GM21576 (cell line): ENCODE measurements around the gene MCM6.
"Not testable (repeated sequence)": the region's sequence is repeated elsewhere in the genome, so short reads cannot be mapped to it uniquely, and the experiment has no call there.

ENCODE experiments used
- ATAC-seq: cut with Tn5 transposase; IDR thresholded peaks from one replicate; pipeline ENCODE4 v1.9.1; 2021; ENCODE audit warnings: mild to moderate bottlenecking, moderate library complexity; ENCODE audit not compliant: unreplicated experiment

MCM6 gene

DNA sequence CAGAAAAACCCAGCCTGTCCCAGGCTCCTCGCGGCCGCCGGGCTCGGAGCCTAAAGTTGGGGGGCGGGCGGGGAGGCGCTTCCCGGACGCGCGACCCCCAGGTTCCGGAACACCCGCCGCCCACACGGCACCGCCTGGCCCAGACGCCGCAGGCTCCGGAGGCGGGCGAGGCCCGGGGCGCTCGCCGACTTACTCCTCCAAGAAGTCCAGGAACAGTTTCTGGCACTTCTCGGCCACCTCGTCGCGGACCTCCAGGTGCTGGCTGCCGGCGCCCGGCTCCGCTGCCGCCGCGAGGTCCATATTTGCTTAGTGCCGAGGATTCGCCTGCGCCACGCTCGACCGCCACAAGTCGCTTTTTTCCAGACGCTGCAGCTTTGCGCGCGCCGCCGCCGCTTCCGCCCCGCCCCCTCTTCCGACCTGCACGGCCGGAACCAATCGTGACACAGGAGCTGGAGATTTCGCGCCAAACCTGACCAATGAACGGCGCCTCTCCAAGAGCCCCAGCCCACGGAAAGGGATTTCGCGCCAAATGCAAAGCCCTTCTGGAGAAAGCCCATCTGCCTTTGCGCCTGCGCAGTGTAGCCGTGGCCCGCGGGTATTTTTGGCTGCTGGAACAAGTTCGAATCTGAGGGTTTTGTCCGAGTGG lies at the start of gene MCM6:
Gene MCM6, minus strand, starts transcription at position 378 of the 646 bp plus-strand sequence. Its CDS starts 78 bp downstream, at position 300.
- ATAC-seq, result peak; percentile 92

DNA sequence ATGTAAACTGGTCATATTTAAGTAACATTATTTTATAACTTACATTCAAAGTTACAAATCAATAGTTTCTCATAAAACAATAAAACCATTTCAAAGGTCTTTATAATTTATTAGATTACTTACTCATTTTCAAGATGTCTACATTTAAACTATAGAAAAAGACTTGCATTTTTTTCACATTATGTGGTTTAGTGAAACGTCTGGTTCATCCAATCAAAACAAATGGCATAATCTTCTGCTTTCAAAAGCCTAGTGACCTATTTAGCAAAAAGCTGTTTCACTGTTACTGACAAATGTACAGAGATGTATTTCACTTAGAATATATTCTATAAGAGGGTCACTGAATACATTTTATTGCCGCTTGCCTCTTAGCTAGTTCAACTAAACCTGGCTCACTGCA lies 49.3 kb upstream of the MCM6 start:
- no peak for ATAC-seq

DNA sequence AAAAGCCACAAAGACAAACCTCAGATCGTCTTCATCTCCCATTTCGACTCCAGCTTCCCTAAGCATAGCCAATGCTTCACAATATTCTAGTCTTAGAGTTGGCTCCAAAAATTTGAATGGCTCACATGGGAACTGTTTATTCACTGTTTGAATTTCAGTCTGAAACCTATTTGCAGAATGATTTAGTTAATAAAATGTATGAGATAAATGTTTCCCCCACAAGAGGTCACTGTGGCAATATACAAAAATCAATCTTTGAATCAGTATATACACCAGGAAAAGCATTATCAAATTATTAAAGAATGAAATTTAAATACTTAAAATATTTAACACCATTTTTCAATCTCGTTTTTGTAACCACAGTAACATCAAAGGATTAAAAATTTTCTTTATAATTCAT lies 40.0 kb upstream of the MCM6 start:
- ATAC-seq, result peak; percentile 55

DNA sequence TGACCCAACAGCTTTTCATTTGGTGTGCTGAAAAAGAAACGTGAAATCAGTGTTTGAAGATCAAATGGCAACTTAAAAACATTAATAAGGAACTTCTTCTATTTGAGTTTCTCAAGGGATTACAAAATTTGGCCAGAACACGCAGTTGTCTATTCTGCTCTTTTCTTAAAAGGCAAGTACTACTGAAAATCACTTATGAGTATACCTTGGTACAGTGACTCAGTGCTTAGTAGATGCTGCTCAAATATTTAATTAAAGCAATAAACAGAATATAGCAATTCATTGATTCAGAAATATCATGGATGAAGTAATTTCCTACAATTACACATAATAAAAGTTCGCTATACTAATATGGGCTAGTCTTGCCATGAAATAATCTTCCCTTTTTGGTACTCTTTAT lies 38.2 kb upstream of the MCM6 start:
- ATAC-seq, result no peak

DNA sequence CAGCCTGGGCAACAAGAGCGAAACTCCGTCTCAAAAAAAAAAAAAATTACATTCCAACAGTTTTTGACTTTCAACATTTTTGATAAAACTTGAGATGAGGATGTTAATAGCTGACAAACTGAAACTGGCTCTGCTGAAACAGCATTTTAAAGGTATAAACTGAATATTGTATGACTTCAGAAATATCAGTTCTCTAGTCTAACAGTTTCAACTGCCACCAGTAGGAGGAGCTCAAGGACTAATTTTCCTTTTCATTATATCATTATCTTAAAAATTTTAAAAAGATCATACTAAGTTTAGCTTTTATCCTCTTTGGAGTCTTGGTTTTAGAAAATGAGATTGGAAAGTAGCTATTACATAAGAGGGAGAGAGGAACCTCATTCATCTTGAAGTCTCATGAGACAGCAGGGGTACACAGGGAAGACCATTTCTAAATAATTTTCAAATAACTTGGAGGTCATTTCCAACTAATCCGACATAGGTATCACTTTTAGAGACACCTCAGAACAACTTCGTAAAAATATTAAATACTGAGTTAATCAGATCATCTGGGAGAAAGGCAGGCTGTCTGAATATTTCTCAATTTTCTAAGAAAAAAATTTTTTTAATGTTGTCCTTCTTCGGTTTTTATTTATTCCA lies 37.6 kb upstream of the MCM6 start:
- no peak for ATAC-seq

DNA sequence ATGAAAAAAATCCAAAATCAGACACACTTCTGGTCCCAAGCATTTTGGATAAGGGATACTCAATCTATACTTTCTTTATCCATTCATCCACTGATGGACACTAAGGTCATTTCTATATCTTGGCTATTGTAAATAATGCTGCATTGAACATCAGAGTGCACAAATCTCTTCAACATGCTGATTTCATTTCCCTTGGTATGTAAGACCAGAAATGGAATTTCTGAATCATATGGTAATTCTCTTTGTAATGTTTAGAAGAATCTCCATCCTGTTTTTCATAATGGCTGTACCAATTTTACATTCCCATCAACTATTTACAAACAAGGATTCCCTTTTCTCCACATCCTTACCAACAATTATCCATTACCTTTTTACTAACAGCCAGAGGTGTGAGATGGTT lies 33.7 kb upstream of the MCM6 start:
- ATAC-seq, result no peak

DNA sequence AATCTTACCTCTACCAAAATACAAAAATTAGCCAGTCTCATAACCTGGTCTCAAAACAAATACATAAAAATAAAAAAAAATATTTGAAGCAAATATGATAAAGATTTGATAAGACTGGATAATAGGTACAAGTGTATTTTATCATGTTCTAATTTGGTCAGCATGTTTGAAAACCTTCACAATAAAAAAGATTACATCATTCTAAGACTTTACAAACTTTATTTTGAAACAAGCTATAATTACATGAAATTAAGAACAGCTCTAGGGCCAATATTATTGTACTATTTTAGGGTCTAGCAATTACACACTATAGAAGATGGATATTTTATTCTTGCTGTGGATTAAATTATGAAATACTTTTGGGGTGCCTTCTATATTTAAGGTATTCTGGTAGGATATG lies 29.4 kb upstream of the MCM6 start:
- ATAC-seq, result no peak

DNA sequence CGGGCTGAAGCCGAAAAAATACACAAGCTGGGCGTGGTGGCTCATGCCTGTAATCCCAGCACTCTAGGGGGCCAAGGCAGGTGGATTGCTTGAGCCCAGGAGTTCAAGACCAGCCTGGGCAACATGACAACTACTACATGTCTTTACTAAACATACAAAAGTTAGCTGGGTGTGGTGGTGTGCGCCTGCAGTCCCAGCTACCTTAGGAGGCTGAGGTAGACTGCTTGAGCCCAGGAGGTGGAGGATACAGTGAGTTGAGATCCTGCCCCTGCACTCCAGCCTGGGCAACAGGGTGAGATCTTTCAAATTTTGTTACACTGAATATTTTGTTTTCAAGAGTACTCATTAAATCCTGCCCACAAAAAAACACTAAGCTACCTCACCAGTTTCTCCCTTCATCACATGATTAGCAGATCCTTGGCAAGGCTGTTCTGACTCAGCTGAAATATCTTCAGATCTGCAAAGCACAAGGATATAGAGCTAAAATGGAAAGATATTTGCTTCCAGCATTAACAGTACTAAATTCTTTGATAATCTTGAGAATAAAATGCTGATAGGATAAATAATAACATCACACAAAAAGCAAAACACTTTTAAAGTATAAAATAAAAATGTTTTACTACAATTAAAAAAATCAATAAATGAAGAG lies 28.2 kb upstream of the MCM6 start:
- no peak for ATAC-seq

DNA sequence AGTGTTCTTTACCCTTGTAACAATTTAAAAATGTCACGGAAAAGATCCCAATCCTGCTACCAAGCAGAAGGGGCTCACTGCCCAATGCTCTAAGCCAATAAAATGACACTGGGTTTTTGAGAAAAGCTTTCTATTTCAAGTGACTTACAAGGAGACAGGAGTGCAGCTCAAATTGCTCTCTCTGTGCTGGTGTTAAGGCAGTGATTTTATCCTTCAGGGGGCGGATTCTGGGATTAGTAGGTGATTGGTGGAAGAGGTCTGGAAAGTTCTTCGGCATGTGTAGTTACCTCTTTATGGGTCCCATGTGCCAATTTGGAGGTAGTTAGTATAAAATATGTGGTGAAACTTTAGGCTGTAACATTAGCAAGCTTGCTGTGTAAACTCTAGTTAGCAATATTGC lies 27.4 kb upstream of the MCM6 start:
- ATAC-seq, result no peak

DNA sequence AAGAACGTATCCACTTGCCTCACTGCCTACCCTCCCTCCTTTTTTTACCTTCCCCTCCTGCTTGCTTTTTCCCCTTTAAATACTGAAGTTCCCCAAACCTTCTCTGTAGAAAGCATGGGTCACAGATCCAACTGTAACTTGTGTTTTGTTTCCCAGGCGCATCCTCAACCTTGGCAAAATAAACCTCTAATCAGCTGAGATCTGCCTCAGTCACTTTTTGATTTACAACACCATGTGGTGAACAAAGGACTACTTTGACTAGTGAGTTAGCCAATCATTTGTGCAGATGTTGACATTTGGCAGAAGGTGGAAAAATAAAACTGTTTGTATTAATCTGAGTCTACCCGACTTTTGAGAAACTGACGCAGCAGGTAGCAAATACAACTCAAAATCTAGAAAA lies 23.3 kb upstream of the MCM6 start:
- no peak for ATAC-seq

DNA sequence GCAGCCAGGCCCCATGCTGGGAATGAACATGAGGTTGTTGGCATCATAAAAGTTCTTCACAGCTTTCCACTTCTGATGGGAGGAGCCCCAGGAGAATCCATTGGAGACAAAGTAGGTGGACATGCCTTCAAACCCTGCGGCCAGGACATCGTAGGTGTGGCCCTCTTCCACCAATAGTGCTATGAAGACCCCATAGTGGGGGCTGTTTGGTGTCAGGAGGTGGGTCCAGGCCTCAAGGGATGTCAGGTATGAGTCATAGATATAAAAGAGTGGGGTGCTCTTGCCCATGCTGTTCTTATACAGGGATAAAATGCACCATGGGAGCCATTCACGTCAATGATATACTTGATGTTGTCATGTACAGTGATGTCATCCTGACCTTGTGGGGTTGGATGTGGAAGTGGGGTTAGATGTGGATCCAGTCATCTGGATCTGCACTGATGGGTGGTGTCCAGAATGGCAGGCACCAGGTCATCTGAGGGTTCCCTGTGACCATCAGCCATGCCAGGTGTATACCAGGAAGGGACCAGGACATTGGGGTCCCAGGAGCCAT lies 22.1 kb upstream of the MCM6 start:
- no peak for ATAC-seq

DNA sequence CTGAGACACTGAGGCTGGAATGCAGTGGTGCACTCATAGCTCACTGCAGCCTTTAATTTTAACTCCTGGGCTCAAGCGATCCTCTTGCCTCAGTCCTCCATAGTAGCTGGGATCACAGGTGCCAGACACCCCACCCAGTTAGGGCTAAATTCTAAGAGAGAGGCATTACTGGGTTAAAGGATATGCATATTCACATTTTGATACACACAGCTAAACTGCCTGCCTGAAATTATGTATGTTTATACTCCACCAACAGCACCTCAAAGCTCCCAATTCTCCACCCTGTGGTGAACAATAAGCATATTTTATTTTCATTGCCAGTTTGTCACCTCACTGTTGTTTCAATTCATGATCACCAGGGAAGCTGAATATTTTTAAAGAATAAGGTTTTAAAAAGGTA lies 18.7 kb upstream of the MCM6 start:
- no peak for ATAC-seq

DNA sequence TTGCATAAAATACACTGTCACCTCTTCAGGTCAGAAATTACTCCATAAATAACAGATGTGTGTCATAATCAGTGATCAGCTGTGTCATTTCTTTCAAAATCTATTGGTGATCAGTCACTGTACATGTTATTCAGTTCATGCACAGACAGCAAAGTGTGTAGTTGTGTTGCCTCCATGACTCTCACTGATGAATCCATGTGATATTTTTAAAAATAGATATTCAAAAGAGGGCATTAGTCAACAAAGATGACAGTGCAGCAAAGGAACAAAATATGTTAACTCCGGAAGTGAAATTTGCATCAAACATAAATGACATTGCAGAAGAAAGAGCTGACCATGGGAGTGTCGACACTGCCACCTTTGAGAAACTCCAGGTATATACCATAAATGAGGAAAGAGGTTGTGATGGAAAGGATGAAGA lies 17.1 kb upstream of the MCM6 start:
- ATAC-seq, result no peak

DNA sequence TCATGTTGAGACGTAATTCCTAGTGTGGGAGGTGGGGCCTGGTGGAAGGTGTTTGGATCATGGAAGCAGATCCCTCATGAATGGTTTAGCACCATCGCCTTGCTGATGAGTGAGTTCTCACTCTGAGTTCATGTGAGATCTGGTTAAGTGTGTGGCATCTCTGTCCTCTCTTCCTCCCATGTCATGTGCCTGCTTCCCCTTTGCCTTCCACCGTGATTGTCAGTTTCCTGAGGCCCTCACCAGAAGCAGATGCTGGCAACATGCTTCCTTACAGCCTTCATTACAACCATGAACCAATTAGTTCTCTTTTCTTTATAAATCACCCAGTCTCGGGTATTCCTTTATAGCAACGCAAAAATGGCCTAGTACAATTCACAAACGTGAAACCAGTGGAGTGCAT lies 14.6 kb upstream of the MCM6 start:
- ATAC-seq, result no peak

DNA sequence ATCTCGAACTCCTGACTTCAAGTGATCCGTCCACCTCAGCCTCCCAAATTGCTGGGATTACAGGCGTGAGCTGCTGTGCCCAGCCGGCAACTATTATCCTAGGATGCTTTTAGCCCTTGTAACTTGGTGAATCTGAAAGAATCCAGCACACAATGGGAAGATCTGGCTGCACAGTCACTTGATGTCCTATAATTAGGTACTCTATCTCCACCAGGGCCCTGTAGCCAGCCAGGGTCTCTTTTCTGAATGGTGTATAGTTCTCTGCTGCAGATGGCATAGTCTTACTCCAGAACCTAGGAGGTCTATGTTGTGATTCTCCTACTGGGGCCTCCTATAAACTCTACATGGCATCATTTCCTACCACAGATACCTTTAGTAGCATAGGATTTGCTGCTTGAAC lies 13.9 kb upstream of the MCM6 start:
- no peak for ATAC-seq

DNA sequence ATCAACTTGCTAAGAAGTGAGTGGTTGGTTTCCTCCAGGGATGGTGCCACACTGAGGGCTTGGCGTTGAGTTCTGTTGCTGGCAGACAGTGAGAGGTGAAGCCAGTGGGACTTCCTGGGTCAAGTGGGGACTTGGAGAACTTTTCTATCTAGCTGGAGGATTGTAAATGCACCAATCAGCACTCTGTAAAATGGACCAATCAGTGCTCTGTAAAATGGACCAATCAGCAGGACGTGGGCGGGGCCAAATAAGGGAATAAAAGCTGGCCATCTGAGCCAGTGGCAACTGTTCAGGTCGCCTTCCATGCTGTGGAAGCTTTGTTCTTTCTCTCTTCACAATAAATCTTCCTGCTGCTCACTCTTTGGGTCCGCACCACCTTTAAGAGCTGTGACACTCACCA lies 12.3 kb upstream of the MCM6 start:
- not testable (repeated sequence) for ATAC-seq

DNA sequence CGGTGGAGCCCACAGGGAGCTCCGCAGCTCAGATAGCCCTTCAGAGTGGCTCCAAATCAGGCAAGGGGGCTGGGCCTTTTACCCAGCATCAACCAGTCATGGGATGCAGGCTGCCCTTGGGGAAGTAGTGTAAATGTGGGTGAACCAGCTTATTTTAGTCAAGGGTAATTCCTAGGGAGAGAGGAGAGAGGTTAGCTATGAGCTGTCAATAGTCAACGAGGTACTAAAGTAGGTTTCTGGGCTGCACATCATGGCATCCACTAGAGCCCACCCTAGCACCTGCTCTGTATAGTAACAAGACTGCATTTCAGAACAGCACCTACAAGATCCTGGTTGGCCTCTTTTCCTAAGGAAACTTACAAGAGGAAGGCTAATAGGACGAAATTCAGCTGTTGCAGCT lies 9.5 kb upstream of the MCM6 start:
- no peak for ATAC-seq

DNA sequence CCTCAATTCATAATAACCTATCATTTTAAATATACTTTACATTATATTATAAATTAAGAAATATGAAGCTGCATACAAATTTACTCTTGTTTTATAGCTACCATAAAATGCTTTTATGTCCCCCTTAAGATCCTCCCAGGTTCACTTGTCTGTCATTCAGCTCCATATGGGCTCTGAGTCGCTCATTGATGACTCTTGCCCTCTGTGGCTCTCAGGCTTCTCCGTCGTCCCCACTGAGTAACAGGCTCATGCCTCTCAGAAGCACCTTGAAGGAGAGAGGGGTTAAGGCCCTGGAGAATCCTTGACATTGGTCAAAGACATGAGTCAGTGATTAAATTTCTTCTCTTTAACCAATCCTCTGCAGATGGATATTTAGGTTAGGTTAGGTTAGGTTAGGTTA lies 6.2 kb upstream of the MCM6 start:
- ATAC-seq, result no peak

DNA sequence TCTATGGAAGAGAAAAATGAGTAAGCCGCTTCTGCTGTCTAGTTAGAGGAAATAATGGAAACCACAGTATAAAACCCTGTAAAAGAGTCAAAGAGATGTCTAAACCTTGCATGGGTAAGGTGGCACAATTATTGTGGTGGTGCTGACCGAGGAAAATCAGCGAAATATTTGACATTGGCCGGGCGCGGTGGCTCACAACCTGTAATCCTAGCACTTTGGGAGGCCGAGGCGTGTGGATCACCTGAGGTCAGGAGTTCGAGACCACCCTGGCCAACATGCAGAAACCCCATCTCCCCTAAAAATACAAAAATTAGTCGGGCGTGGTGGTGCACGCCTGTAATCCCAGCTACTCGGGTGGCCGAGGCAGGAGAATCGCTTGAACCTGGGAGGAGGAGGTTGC lies 527 bp upstream of the MCM6 start:
- ATAC-seq, result not testable (repeated sequence)

DNA sequence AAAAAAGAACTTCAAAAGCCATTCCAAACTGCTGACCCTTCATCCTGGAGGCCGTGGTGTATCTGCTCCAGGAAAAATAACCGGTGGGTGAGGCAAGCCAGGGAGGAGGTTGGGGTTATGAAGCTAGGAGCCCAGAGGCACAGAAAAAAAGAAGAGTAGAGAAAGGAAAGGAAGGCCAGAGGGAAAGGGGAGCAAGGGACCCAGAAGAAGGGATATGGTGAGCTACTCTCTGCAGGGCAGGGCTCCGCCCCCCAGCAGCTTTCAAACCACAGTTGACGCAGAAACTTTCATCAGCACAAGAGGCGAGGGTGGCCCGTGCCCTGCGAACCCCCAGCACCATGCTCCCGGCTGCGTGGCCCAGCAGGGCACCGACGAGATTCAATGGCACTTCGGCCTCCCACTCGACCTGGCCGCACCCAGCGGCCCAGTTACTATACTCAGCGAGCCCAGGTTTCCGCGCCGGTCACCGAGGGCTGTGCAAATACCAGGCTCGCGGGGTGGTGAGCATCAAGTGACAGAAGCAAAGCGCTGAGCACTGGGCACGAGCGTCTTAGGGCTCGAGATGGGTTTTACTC lies 665 bp downstream of the MCM6 start:
- peak; percentile 62 for ATAC-seq

DNA sequence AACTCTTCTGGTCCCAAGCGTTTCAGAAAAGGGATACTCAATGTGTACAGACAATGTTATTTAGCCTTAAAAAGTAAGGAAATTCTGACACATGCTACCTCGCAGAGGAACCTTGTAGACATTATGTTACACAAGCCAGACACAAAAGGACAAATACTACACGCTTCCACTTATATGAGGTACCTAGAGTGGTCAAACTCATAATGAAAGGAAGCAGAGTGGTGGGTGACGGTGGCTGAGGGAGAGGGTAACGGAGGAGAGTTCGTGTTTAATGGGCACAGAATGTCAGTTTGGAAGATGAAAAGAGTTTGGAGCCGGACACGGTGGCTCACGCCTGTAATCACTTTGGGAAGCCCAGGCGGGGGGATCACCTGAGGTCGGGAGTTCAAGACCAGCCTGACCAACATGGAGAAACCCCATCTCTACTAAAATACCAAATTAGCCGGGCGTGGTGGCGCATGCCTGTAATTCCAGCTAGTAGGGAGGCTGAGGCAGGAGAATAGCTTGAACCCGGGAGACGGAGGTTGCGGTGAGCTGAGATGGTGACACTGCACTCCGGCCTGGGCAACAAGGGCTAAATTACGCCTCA lies 1.4 kb downstream of the MCM6 start:
- no peak for ATAC-seq
